HEK293 (cell line): ENCODE data around the gene GUCA1A.

Experiments
- CTCF ChIA-PET: fragments of 350-600 bp; formaldehyde crosslinking; extraction: SDS; loops from one replicate; lab custom pipeline; 2021; ENCODE audit warnings: antibody characterized with exemption; lab: Yijun Ruan, JAX
- POLR2A ChIA-PET: fragments of 300-600 bp; formaldehyde crosslinking; extraction: SDS; loops from one replicate; lab custom pipeline; 2020; ENCODE audit warnings: antibody characterized with exemption, inconsistent platforms; lab: Yijun Ruan, JAX
- H3K27ac ChIP-seq: fragments of 200-500 bp; sonication (Bioruptor generic); 2 replicates; pipeline ENCODE4 v1.5.1; 2014; ENCODE audit warnings: low read depth, low read length, control low read depth, inconsistent platforms; ENCODE audit errors: extremely low read depth
- H3K36me3 ChIP-seq, 2 experiments: fragments of 200-500 bp in 1 of 2; sonication (Bioruptor generic) in 1 of 2; 1 replicate in 1 of 2; 2 replicates in 1 of 2; pipeline ENCODE4 v1.5.1; 2014 to 2017; ENCODE audit warnings: inconsistent platforms in 2 of 2, low read length in 2 of 2; ENCODE audit not compliant: control insufficient read depth in 2 of 2, insufficient read depth in 1 of 2
- H3K4me1 ChIP-seq: fragments of 200-500 bp; sonication (Bioruptor generic); 2 replicates; pipeline ENCODE4 v1.5.1; 2014; ENCODE audit warnings: mild to moderate bottlenecking, low read length, inconsistent platforms; ENCODE audit not compliant: control insufficient read depth, insufficient read depth
- H3K4me3 ChIP-seq: 2 replicates; pipeline ENCODE4 v1.5.1; 2011; ENCODE audit warnings: low read depth, mild to moderate bottlenecking, control low read depth, low read length, moderate library complexity
- H3K9me3 ChIP-seq: fragments of 200-500 bp; sonication (Bioruptor generic); 2 replicates; pipeline ENCODE4 v1.5.1; 2014; ENCODE audit warnings: low read depth, low read length, inconsistent platforms; ENCODE audit not compliant: control insufficient read depth, insufficient read depth
- BCL11B ChIP-seq: fragments of 450-650 bp; formaldehyde crosslinking; IDR thresholded peaks from 2 replicates; pipeline ENCODE4 v1.5.1; 2016; ENCODE audit warnings: low read depth, missing biosample characterization, missing genetic modification characterization
- KLF7 ChIP-seq: fragments of 450-650 bp; formaldehyde crosslinking; IDR thresholded peaks from 2 replicates; pipeline ENCODE4 v1.5.1; 2016; ENCODE audit warnings: missing biosample characterization, missing genetic modification characterization, borderline replicate concordance
- MZF1 ChIP-seq: fragments of 450-650 bp; formaldehyde crosslinking; IDR thresholded peaks from 2 replicates; pipeline ENCODE4 v1.5.1; 2017; ENCODE audit warnings: missing biosample characterization, missing genetic modification characterization, borderline replicate concordance
- REPIN1 ChIP-seq: fragments of 450-650 bp; formaldehyde crosslinking; IDR thresholded peaks from 2 replicates; pipeline ENCODE4 v1.5.1; 2017; ENCODE audit warnings: missing biosample characterization, missing genetic modification characterization, low read depth
- SP7 ChIP-seq: fragments of 450-650 bp; formaldehyde crosslinking; IDR thresholded peaks from 2 replicates; pipeline ENCODE4 v1.5.1; 2016; ENCODE audit warnings: missing biosample characterization, missing genetic modification characterization
- TRIM28 ChIP-seq: IDR thresholded peaks from 2 replicates; pipeline ENCODE4 v1.6.1; 2011; ENCODE audit warnings: low read length, control low read depth, borderline replicate concordance
- WT1 ChIP-seq: fragments of 450-650 bp; formaldehyde crosslinking; IDR thresholded peaks from 2 replicates; pipeline ENCODE4 v1.5.1; 2016; ENCODE audit warnings: missing biosample characterization, missing genetic modification characterization
- ZNF132 ChIP-seq: fragments of 450-650 bp; formaldehyde crosslinking; IDR thresholded peaks from 2 replicates; pipeline ENCODE4 v1.5.1; 2017; ENCODE audit warnings: missing biosample characterization, missing genetic modification characterization, borderline replicate concordance
- ZNF214 ChIP-seq: fragments of 450-650 bp; formaldehyde crosslinking; IDR thresholded peaks from 2 replicates; pipeline ENCODE4 v1.5.1; 2017; ENCODE audit warnings: missing biosample characterization, mild to moderate bottlenecking, missing genetic modification characterization, borderline replicate concordance
- ZNF223 ChIP-seq: fragments of 450-650 bp; formaldehyde crosslinking; IDR thresholded peaks from 2 replicates; pipeline ENCODE4 v1.5.1; 2016; ENCODE audit warnings: missing biosample characterization, missing genetic modification characterization
- ZNF324 ChIP-seq: fragments of 450-650 bp; formaldehyde crosslinking; IDR thresholded peaks from 2 replicates; pipeline ENCODE4 v1.5.1; 2016; ENCODE audit warnings: missing biosample characterization, missing genetic modification characterization
- ZNF366 ChIP-seq: fragments of 450-650 bp; formaldehyde crosslinking; conservative IDR thresholded peaks from 2 replicates; pipeline ENCODE4 v1.5.1; 2016; ENCODE audit warnings: missing biosample characterization, missing genetic modification characterization
- ZNF37A ChIP-seq: fragments of 450-650 bp; IDR thresholded peaks from 2 replicates; pipeline ENCODE4 v1.5.1; 2018; ENCODE audit warnings: missing biosample characterization, missing genetic modification characterization
- ZNF473 ChIP-seq: fragments of 450-650 bp; formaldehyde crosslinking; IDR thresholded peaks from 2 replicates; pipeline ENCODE4 v1.5.1; 2017; ENCODE audit warnings: missing biosample characterization, missing genetic modification characterization
- ZNF548 ChIP-seq: fragments of 450-650 bp; formaldehyde crosslinking; IDR thresholded peaks from 2 replicates; pipeline ENCODE4 v1.5.1; 2016; ENCODE audit warnings: missing biosample characterization, missing genetic modification characterization
- ZNF664 ChIP-seq: fragments of 450-650 bp; formaldehyde crosslinking; IDR thresholded peaks from 2 replicates; pipeline ENCODE4 v1.5.1; 2016; ENCODE audit warnings: missing biosample characterization, missing genetic modification characterization
- TF ChIP-seq, protein P1 (sequence below): fragments of 450-650 bp; formaldehyde crosslinking; IDR thresholded peaks from 2 replicates; pipeline ENCODE4 v1.5.1; 2016; ENCODE audit warnings: missing biosample characterization, missing genetic modification characterization
- TF ChIP-seq, protein P2 (sequence below): fragments of 450-650 bp; formaldehyde crosslinking; conservative IDR thresholded peaks from 2 replicates; pipeline ENCODE4 v1.5.1; 2016; ENCODE audit warnings: low read depth, missing biosample characterization, missing genetic modification characterization
- TF ChIP-seq, protein P3 (sequence below): fragments of 450-650 bp; formaldehyde crosslinking; IDR thresholded peaks from 2 replicates; pipeline ENCODE4 v1.5.1; 2016; ENCODE audit warnings: missing biosample characterization, missing genetic modification characterization

GUCA1A gene

DNA sequence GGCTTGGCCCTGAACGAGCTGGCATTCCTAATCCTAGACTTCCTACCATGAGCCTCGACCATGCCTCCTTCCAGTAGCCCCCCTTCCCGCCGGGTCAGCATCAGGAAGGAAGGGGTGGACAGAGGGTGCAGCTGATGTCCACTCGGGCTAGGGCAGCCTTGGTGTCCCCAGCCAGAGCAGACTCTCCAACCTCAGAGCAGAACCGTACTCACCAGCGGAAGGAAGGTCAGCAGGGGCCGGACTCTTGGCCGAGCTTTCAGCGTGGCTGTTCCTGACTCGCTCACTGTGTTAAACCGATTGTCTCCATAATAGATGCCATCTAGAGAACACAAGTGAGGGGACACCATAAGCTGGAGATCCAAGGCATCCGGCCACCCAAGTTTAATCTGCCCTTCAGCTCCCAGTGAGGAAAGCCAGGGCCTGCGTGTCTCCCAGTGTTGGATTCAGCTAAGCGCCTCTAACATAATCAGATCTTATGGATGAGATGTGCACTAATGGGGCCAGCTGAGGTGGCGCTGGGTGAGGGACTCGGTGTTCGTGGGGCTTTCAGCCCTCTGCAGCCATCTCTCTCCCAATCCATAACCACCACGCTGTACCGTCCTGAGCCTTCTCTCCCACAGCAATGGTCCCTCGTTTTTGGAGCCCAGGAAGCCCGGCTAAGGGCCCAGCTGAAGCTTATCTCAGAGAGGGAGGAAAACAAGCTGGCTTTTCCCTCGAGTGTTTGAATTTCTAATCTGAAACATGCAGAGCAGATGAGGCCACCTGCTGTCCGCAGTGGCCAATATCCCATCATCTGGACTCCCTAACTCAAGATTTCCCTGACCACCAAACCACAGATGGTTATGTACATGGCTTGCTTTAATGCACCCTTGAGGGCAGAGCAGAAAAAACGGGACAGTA is 44.5 kb upstream of the GUCA1A start:
- TF ChIP-seq, protein P1, sequence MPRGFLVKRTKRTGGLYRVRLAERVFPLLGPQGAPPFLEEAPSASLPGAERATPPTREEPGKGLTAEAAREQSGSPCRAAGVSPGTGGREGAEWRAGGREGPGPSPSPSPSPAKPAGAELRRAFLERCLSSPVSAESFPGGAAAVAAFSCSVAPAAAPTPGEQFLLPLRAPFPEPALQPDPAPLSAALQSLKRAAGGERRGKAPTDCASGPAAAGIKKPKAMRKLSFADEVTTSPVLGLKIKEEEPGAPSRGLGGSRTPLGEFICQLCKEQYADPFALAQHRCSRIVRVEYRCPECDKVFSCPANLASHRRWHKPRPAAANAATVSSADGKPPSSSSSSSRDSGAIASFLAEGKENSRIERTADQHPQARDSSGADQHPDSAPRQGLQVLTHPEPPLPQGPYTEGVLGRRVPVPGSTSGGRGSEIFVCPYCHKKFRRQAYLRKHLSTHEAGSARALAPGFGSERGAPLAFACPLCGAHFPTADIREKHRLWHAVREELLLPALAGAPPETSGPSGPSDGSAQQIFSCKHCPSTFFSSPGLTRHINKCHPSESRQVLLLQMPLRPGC (tag by site-specific recombination): no peak
- TF ChIP-seq, protein P2, sequence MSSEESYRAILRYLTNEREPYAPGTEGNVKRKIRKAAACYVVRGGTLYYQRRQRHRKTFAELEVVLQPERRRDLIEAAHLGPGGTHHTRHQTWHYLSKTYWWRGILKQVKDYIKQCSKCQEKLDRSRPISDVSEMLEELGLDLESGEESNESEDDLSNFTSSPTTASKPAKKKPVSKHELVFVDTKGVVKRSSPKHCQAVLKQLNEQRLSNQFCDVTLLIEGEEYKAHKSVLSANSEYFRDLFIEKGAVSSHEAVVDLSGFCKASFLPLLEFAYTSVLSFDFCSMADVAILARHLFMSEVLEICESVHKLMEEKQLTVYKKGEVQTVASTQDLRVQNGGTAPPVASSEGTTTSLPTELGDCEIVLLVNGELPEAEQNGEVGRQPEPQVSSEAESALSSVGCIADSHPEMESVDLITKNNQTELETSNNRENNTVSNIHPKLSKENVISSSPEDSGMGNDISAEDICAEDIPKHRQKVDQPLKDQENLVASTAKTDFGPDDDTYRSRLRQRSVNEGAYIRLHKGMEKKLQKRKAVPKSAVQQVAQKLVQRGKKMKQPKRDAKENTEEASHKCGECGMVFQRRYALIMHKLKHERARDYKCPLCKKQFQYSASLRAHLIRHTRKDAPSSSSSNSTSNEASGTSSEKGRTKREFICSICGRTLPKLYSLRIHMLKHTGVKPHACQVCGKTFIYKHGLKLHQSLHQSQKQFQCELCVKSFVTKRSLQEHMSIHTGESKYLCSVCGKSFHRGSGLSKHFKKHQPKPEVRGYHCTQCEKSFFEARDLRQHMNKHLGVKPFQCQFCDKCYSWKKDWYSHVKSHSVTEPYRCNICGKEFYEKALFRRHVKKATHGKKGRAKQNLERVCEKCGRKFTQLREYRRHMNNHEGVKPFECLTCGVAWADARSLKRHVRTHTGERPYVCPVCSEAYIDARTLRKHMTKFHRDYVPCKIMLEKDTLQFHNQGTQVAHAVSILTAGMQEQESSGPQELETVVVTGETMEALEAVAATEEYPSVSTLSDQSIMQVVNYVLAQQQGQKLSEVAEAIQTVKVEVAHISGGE (tag by site-specific recombination): no peak
- TF ChIP-seq, protein P3, sequence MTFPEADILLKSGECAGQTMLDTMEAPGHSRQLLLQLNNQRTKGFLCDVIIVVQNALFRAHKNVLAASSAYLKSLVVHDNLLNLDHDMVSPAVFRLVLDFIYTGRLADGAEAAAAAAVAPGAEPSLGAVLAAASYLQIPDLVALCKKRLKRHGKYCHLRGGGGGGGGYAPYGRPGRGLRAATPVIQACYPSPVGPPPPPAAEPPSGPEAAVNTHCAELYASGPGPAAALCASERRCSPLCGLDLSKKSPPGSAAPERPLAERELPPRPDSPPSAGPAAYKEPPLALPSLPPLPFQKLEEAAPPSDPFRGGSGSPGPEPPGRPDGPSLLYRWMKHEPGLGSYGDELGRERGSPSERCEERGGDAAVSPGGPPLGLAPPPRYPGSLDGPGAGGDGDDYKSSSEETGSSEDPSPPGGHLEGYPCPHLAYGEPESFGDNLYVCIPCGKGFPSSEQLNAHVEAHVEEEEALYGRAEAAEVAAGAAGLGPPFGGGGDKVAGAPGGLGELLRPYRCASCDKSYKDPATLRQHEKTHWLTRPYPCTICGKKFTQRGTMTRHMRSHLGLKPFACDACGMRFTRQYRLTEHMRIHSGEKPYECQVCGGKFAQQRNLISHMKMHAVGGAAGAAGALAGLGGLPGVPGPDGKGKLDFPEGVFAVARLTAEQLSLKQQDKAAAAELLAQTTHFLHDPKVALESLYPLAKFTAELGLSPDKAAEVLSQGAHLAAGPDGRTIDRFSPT (tag by site-specific recombination): no peak
- no peak for TF ChIP-seq ZNF37A (tag by site-specific recombination)
- no peak for TF ChIP-seq ZNF473 (tag by site-specific recombination)
- TF ChIP-seq ZNF132: no peak
- TF ChIP-seq ZNF324 (tag by site-specific recombination): no peak
- no peak for TF ChIP-seq SP7 (tag by site-specific recombination)
- TF ChIP-seq ZNF366: no peak
- no peak for TF ChIP-seq ZNF214 (tag by site-specific recombination)
- no peak for TF ChIP-seq ZNF223 (tag by site-specific recombination)
- no peak for TF ChIP-seq KLF7 (tag by site-specific recombination)
- no peak for TF ChIP-seq ZNF548
- TF ChIP-seq TRIM28: no peak
- TF ChIP-seq BCL11B (tag by site-specific recombination): no peak
- no peak for TF ChIP-seq REPIN1 (tag by site-specific recombination)
- TF ChIP-seq MZF1: no peak
- no peaks in the 10 kb centered on the region for H3K9me3 ChIP-seq
- CTCF ChIA-PET: interaction anchor here (0.7 to 1.0 kb wide), 4 partner anchors 21 to 341 kb away, joined by 3 to 7 read pairs (median 6); partner anchors contain the start of gene TOMM6
- POLR2A ChIA-PET: no interaction called here
- H3K36me3 ChIP-seq: peaks cover 0 to 8% of the 10 kb centered on the region in 2 experiments; a peak in 2 of 3 replicates
- H3K27ac ChIP-seq: no peak overlapping the region
- H3K4me1 ChIP-seq: no peaks in the 10 kb centered on the region
- H3K4me3 ChIP-seq: no peak overlapping the region

DNA sequence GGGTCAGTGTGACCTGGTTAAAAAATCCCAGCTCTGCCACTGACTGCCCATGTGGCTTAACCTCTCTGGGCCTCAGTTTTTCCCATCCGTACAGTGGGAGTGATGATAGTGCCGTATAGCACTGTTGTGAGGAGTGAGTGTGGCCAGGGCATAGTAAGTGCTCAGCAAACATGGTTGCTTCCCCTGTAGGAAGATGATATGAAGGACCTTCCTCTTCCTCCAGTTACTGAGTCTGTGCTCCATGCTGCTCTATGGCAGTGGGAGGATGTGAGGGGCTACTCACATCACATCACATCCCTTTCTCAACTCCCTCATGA is 43.8 kb upstream of the GUCA1A start:
- H3K36me3 ChIP-seq: peaks cover 0 to 8% of the 10 kb centered on the region in 2 experiments; a peak in 2 of 3 replicates
- H3K9me3 ChIP-seq: no peaks in the 10 kb centered on the region
- TF ChIP-seq WT1 (tag by site-specific recombination) (no peak), ZNF664 (tag by site-specific recombination) (0 out of 2 replicates have a peak, but pooled peaks have one; percentile 65)
- no peak overlapping the region for H3K4me3 ChIP-seq
- POLR2A ChIA-PET: interaction anchor here (1.0 kb wide), 1 partner anchor 79 kb away, joined by 3 read pairs; the partner anchor contains the start of gene TAF8
- CTCF ChIA-PET: interaction anchor here (0.6 to 1.0 kb wide), 3 partner anchors 20 to 176 kb away, joined by 3 to 7 read pairs (median 3); no protein-coding TSS in a partner anchor
- no peaks in the 10 kb centered on the region for H3K4me1 ChIP-seq
- H3K27ac ChIP-seq: no peak overlapping the region
